HCT116 (cell line): ENCODE measurements around the gene FHL5. TPM values are rescaled to one million over a fixed set of nuclear protein-coding genes. Genes with fewer than 3 reads are reported as not detected.

Experiments
- ATAC-seq: fragments of 200-7000 bp; cut with Tn5 transposase; 2 replicates; pipeline ENCODE4 v1.9.1; 2020; ENCODE audit warnings: mild to moderate bottlenecking, moderate library complexity
- BruUV-seq: library from RNA; stranded (reverse); fragments of 400-500 nt; replicated peaks from 2 replicates; lab custom pipeline; 2021; lab: Mats Ljungman, UMichigan
- CTCF ChIA-PET: fragments of 300-600 bp; sonication (Branson Sonifier 250); formaldehyde crosslinking; loops from one replicate; lab custom pipeline; 2021; ENCODE audit warnings: antibody characterized with exemption; lab: Charles Lee
- POLR2A ChIA-PET: fragments of 300-600, 350-600 bp; sonication (Branson Sonifier 250); formaldehyde crosslinking; loops from one replicate; lab custom pipeline; 2021; ENCODE audit warnings: antibody characterized with exemption; lab: Charles Lee
- RAD21 ChIA-PET, 2 experiments: fragments of 300-600 bp; sonication (Branson Sonifier 250); formaldehyde crosslinking; loops; one replicate each; lab custom pipeline; 2023; ENCODE audit warnings: low total read pairs in 2 of 2; ENCODE audit not compliant: uncharacterized antibody in 2 of 2, unreplicated experiment in 2 of 2, low non-redundant PET in 1 of 2; lab: Charles Lee
- DNase-seq: peaks from one replicate; pipeline ENCODE4 v3.0.0-alpha.2; 2010; ENCODE audit warnings: low read depth, low spot score
- H2AFZ ChIP-seq: fragments of 200-600 bp; shearing (Covaris generic), sonication (generic); 2 replicates; pipeline ENCODE4 v1.6.1; 2017; ENCODE audit warnings: low read depth, mixed run types, mixed read lengths, antibody characterized with exemption, low read length; ENCODE audit not compliant: poor library complexity, severe bottlenecking
- H3K27ac ChIP-seq: 2 replicates; pipeline ENCODE4 v1.5.1; 2012; ENCODE audit warnings: low read depth, low read length
- H3K27me3 ChIP-seq: fragments of 200-600 bp; sonication (generic); 2 replicates; pipeline ENCODE4 v1.6.1; 2016; ENCODE audit warnings: mixed run types, low read length, mixed read lengths; ENCODE audit not compliant: insufficient read depth
- H3K36me3 ChIP-seq, 2 experiments: fragments of 200-500 bp in 1 of 2; fragments of 200-600 bp in 1 of 2; sonication (Bioruptor generic) in 1 of 2; sonication (generic) in 1 of 2; 2 replicates each; pipeline versions ENCODE4 v1.5.1 to v1.6.1; 2014 to 2016; ENCODE audit warnings: low read length in 2 of 2, inconsistent platforms in 1 of 2, mixed read lengths in 1 of 2, mixed run types in 1 of 2; ENCODE audit not compliant: insufficient read depth in 2 of 2, control insufficient read depth in 1 of 2
- H3K4me1 ChIP-seq, 2 experiments: fragments of 200-600 bp in 1 of 2; sonication (generic) in 1 of 2; 2 replicates each; pipeline versions ENCODE4 v1.5.1 to v1.6.1; 2012 to 2017; ENCODE audit warnings: low read length in 2 of 2, inconsistent platforms in 1 of 2, mild to moderate bottlenecking in 1 of 2, mixed read lengths in 1 of 2, mixed run types in 1 of 2, moderate library complexity in 1 of 2; ENCODE audit not compliant: insufficient read depth in 2 of 2, control insufficient read depth in 1 of 2
- H3K4me2 ChIP-seq: fragments of 200-600 bp; sonication (generic); 2 replicates; pipeline ENCODE4 v1.6.1; 2017; ENCODE audit warnings: mixed run types, low read length, mixed read lengths
- H3K4me3 ChIP-seq, 2 experiments: fragments of 200-600 bp in 1 of 2; sonication (generic) in 1 of 2; replicated peaks in 1 of 2; 2 replicates each; pipeline ENCODE4 v1.5.1; 2011 to 2016; ENCODE audit warnings: low read length in 2 of 2, control low read depth in 1 of 2, low read depth in 1 of 2, mild to moderate bottlenecking in 1 of 2, mixed read lengths in 1 of 2, mixed run types in 1 of 2
- H3K79me2 ChIP-seq: fragments of 200-600 bp; sonication (generic); 2 replicates; pipeline ENCODE4 v1.6.1; 2017; ENCODE audit warnings: mild to moderate bottlenecking, mixed run types, low read length, moderate library complexity, mixed read lengths; ENCODE audit not compliant: insufficient read depth
- H3K9ac ChIP-seq: fragments of 200-600 bp; sonication (generic); 2 replicates; pipeline ENCODE4 v1.6.1; 2016; ENCODE audit warnings: low read length, mixed read lengths
- H3K9me2 ChIP-seq: fragments of 200-600 bp; sonication (generic), shearing (Covaris generic); 2 replicates; pipeline ENCODE4 v1.6.1; 2017; ENCODE audit warnings: mixed run types, mild to moderate bottlenecking, moderate library complexity; ENCODE audit not compliant: insufficient read depth
- H3K9me3 ChIP-seq, 2 experiments: fragments of 200-500 bp in 1 of 2; fragments of 200-600 bp in 1 of 2; sonication (Bioruptor generic) in 1 of 2; sonication (generic) in 1 of 2; 2 replicates each; pipeline ENCODE4 v1.6.1; 2014 to 2017; ENCODE audit warnings: low read length in 2 of 2, mixed read lengths in 2 of 2, inconsistent platforms in 1 of 2, low read depth in 1 of 2, mild to moderate bottlenecking in 1 of 2, mixed run types in 1 of 2, moderate library complexity in 1 of 2; ENCODE audit not compliant: control insufficient read depth in 1 of 2, insufficient read depth in 1 of 2
- H4K20me1 ChIP-seq: fragments of 200-600 bp; sonication (generic), shearing (Covaris generic); 2 replicates; pipeline ENCODE4 v1.6.1; 2017; ENCODE audit warnings: mixed run types, mild to moderate bottlenecking, moderate library complexity; ENCODE audit not compliant: insufficient read depth
- CBX3 ChIP-seq: IDR thresholded peaks from 2 replicates; pipeline ENCODE4 v1.6.1; 2012; ENCODE audit warnings: low read depth
- EGR1 ChIP-seq: IDR thresholded peaks from 2 replicates; pipeline ENCODE4 v1.6.1; 2012; ENCODE audit warnings: low read depth
- EZH2phosphoT487 ChIP-seq: fragments of 200-600 bp; IDR thresholded peaks from 2 replicates; pipeline ENCODE4 v1.6.1; 2018; ENCODE audit warnings: antibody characterized with exemption, borderline replicate concordance
- POLR2A ChIP-seq: IDR thresholded peaks from 2 replicates; pipeline ENCODE4 v1.7.0; 2011; ENCODE audit warnings: borderline replicate concordance; ENCODE audit not compliant: insufficient read depth, insufficient read length; ENCODE audit errors: extremely low read depth
- POLR2AphosphoS5 ChIP-seq: IDR thresholded peaks from 2 replicates; pipeline ENCODE4 v1.6.1; 2011; ENCODE audit warnings: mild to moderate bottlenecking, low read depth, low read length, moderate library complexity
- RAD21 ChIP-seq: IDR thresholded peaks from 2 replicates; pipeline ENCODE4 v1.6.1; 2012; ENCODE audit warnings: low read depth, mild to moderate bottlenecking
- SP1 ChIP-seq: IDR thresholded peaks from 2 replicates; pipeline ENCODE4 v1.6.1; 2012; ENCODE audit warnings: low read depth
- ZFX ChIP-seq: fragments of 450-650 bp; IDR thresholded peaks from 2 replicates; pipeline ENCODE4 v1.6.1; 2017
- intact Hi-C: fragments of 100-400 bp; cut with micrococcal nuclease; formaldehyde crosslinking; loops from 2 replicates; pipeline ENCODE4 v1.10.0; 2022
- total RNA-seq: library from RNA; stranded (reverse); gene quantifications from one replicate; pipeline ENCODE4 v1.2.1, GENCODE V29; 2021; ENCODE audit not compliant: unreplicated experiment
- TF ChIP-seq, protein P1 (sequence below): IDR thresholded peaks from 2 replicates; pipeline ENCODE4 v1.6.1; 2012; ENCODE audit warnings: low read depth
- TF ChIP-seq, protein P2 (sequence below), 3 experiments: fragments of 200-600 bp in 1 of 3; sonication (generic) in 1 of 3; IDR thresholded peaks in 2 of 3; conservative IDR thresholded peaks in 1 of 3; 2 replicates each; pipeline ENCODE4 v1.5.1; 2012 to 2017; ENCODE audit warnings: low read depth in 2 of 3, low read length in 2 of 3, antibody characterized with exemption in 1 of 3, borderline replicate concordance in 1 of 3, control low read depth in 1 of 3, mild to moderate bottlenecking in 1 of 3, mixed read lengths in 1 of 3, mixed run types in 1 of 3, moderate library complexity in 1 of 3; ENCODE audit not compliant: insufficient read depth in 1 of 3

FHL5 gene
- total RNA-seq, 1 experiment from 2014 or later: not detected

DNA sequence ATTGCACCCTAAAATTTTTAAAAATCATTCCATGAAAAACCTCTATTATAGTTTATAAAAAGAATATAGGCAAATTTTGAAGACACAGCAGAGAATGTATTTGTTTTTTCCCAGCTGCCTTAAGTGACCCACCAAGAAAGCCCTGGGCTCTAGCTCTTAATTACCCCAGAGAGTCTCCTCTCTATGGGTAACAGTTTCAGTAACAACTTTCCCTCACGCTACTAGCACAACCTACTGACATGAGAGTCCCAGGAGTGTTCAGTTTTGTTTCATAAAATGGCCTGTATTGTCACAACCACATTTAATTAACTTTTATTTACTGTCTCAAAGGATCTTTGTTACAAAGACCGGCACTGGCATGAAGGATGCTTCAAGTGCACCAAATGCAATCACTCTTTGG lies 41.5 kb downstream of the FHL5 start:
- Histone ChIP-seq H3K36me3 (no peaks in the 10 kb centered on the region), H3K9me3 (no peaks in the 10 kb centered on the region), H3K27ac (no peak overlapping the region), H3K4me1 (no peaks in the 10 kb centered on the region), H3K79me2 (no peaks in the 10 kb centered on the region), H4K20me1 (no peaks in the 10 kb centered on the region), H3K9me2 (no peaks in the 10 kb centered on the region), H3K9ac (no peak overlapping the region), H3K27me3 (no peaks in the 10 kb centered on the region), H3K4me3 (no peak overlapping the region), H3K4me2 (no peak overlapping the region), H2AFZ (no peak overlapping the region)
- intact Hi-C loops: no loop called here
- ATAC-seq: no peak
- TF ChIP-seq ZFX: no peak
- TF ChIP-seq, protein P1, sequence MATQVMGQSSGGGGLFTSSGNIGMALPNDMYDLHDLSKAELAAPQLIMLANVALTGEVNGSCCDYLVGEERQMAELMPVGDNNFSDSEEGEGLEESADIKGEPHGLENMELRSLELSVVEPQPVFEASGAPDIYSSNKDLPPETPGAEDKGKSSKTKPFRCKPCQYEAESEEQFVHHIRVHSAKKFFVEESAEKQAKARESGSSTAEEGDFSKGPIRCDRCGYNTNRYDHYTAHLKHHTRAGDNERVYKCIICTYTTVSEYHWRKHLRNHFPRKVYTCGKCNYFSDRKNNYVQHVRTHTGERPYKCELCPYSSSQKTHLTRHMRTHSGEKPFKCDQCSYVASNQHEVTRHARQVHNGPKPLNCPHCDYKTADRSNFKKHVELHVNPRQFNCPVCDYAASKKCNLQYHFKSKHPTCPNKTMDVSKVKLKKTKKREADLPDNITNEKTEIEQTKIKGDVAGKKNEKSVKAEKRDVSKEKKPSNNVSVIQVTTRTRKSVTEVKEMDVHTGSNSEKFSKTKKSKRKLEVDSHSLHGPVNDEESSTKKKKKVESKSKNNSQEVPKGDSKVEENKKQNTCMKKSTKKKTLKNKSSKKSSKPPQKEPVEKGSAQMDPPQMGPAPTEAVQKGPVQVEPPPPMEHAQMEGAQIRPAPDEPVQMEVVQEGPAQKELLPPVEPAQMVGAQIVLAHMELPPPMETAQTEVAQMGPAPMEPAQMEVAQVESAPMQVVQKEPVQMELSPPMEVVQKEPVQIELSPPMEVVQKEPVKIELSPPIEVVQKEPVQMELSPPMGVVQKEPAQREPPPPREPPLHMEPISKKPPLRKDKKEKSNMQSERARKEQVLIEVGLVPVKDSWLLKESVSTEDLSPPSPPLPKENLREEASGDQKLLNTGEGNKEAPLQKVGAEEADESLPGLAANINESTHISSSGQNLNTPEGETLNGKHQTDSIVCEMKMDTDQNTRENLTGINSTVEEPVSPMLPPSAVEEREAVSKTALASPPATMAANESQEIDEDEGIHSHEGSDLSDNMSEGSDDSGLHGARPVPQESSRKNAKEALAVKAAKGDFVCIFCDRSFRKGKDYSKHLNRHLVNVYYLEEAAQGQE: no peak
- TF ChIP-seq EGR1: no peak
- TF ChIP-seq, protein P2, sequence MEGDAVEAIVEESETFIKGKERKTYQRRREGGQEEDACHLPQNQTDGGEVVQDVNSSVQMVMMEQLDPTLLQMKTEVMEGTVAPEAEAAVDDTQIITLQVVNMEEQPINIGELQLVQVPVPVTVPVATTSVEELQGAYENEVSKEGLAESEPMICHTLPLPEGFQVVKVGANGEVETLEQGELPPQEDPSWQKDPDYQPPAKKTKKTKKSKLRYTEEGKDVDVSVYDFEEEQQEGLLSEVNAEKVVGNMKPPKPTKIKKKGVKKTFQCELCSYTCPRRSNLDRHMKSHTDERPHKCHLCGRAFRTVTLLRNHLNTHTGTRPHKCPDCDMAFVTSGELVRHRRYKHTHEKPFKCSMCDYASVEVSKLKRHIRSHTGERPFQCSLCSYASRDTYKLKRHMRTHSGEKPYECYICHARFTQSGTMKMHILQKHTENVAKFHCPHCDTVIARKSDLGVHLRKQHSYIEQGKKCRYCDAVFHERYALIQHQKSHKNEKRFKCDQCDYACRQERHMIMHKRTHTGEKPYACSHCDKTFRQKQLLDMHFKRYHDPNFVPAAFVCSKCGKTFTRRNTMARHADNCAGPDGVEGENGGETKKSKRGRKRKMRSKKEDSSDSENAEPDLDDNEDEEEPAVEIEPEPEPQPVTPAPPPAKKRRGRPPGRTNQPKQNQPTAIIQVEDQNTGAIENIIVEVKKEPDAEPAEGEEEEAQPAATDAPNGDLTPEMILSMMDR (IDR thresholded peaks at IDR 0.05 in 2 of 3, conservative IDR thresholded peaks at IDR 0.05 in 1 of 3; ENCODE audit: borderline replicate concordance in 1 of 3, insufficient read depth in 1 of 3, low read depth in 2 of 3, low read length in 2 of 3): no peak
- no peak for TF ChIP-seq CBX3
- no peak for TF ChIP-seq RAD21
- TF ChIP-seq EZH2phosphoT487: no peak
- no peak for TF ChIP-seq SP1
- TF ChIP-seq POLR2A: no peak
- no peak for TF ChIP-seq POLR2AphosphoS5
- RAD21 ChIA-PET: no interaction called here
- no TSS peak for BruUV-seq
- CTCF ChIA-PET: interaction anchor here (0.6 kb wide), 1 partner anchor 452 kb away, joined by 3 read pairs; no protein-coding TSS in a partner anchor
- POLR2A ChIA-PET: no interaction called here
- no peak for DNase-seq
